ENCODE results near the gene DOK3. TPM values are rescaled to one million over a fixed set of nuclear protein-coding genes. Genes with fewer than 3 reads are reported as not detected.

DOK3 gene
- total RNA-seq, 1 donor from 2014 or later = 7.2 TPM

- DNase-seq (ENCODE audit: extremely low spot score, unreplicated experiment) = no peak
- H3K27ac Mint-ChIP-seq (ENCODE audit: unreplicated experiment) = no peak overlapping the region
- H3K9me3 Mint-ChIP-seq (ENCODE audit: unreplicated experiment) = no peaks in the 10 kb centered on the region
- H3K4me1 Mint-ChIP-seq (ENCODE audit: unreplicated experiment) = peaks cover 12% of the 10 kb centered on the region
- no peak overlapping the region for H3K4me3 Mint-ChIP-seq (ENCODE audit: unreplicated experiment)
- H3K36me3 Mint-ChIP-seq (ENCODE audit: unreplicated experiment) = peaks cover 29% of the 10 kb centered on the region
- TF ChIP-seq, protein P1, sequence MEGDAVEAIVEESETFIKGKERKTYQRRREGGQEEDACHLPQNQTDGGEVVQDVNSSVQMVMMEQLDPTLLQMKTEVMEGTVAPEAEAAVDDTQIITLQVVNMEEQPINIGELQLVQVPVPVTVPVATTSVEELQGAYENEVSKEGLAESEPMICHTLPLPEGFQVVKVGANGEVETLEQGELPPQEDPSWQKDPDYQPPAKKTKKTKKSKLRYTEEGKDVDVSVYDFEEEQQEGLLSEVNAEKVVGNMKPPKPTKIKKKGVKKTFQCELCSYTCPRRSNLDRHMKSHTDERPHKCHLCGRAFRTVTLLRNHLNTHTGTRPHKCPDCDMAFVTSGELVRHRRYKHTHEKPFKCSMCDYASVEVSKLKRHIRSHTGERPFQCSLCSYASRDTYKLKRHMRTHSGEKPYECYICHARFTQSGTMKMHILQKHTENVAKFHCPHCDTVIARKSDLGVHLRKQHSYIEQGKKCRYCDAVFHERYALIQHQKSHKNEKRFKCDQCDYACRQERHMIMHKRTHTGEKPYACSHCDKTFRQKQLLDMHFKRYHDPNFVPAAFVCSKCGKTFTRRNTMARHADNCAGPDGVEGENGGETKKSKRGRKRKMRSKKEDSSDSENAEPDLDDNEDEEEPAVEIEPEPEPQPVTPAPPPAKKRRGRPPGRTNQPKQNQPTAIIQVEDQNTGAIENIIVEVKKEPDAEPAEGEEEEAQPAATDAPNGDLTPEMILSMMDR (IDR thresholded peaks at IDR 0.05) = no peak
- no peaks in the 10 kb centered on the region for H3K27me3 Mint-ChIP-seq (ENCODE audit: unreplicated experiment)
Observed at GRCh38 chr5:177531209-177531940, 21.7 kb upstream of the DOK3 start.

- no peak for DNase-seq (ENCODE audit: extremely low spot score, unreplicated experiment)
- TF ChIP-seq, protein P1 (IDR thresholded peaks at IDR 0.05) = no peak
- no peak overlapping the region for H3K4me3 Mint-ChIP-seq (ENCODE audit: unreplicated experiment)
- H3K27me3 Mint-ChIP-seq (ENCODE audit: unreplicated experiment) = no peaks in the 10 kb centered on the region
- no peaks in the 10 kb centered on the region for H3K9me3 Mint-ChIP-seq (ENCODE audit: unreplicated experiment)
- H3K36me3 Mint-ChIP-seq (ENCODE audit: unreplicated experiment) = peaks cover 29% of the 10 kb centered on the region
- peak overlapping the region; percentile 31 for H3K27ac Mint-ChIP-seq (ENCODE audit: unreplicated experiment)
- H3K4me1 Mint-ChIP-seq (ENCODE audit: unreplicated experiment) = peaks cover 7% of the 10 kb centered on the region
Observed at GRCh38 chr5:177530638-177531037, 21.0 kb upstream of the DOK3 start.

GRCh38 chr5:177529247-177530203 is 19.9 kb upstream of the DOK3 start:
- TF ChIP-seq, protein P1 (IDR thresholded peaks at IDR 0.05) = no peak
- no peaks in the 10 kb centered on the region for H3K9me3 Mint-ChIP-seq (ENCODE audit: unreplicated experiment)
- no peaks in the 10 kb centered on the region for H3K4me1 Mint-ChIP-seq (ENCODE audit: unreplicated experiment)
- H3K4me3 Mint-ChIP-seq (ENCODE audit: unreplicated experiment) = no peak overlapping the region
- no peak overlapping the region for H3K27ac Mint-ChIP-seq (ENCODE audit: unreplicated experiment)
- H3K27me3 Mint-ChIP-seq (ENCODE audit: unreplicated experiment) = no peaks in the 10 kb centered on the region
- DNase-seq (ENCODE audit: extremely low spot score, unreplicated experiment) = no peak
- peaks cover 29% of the 10 kb centered on the region for H3K36me3 Mint-ChIP-seq (ENCODE audit: unreplicated experiment)

- TF ChIP-seq, protein P1 (IDR thresholded peaks at IDR 0.05) = no peak
- DNase-seq (ENCODE audit: extremely low spot score, unreplicated experiment) = no peak
- H3K27ac Mint-ChIP-seq (ENCODE audit: unreplicated experiment) = no peak overlapping the region
- no peak overlapping the region for H3K4me3 Mint-ChIP-seq (ENCODE audit: unreplicated experiment)
- H3K9me3 Mint-ChIP-seq (ENCODE audit: unreplicated experiment) = no peaks in the 10 kb centered on the region
- no peaks in the 10 kb centered on the region for H3K27me3 Mint-ChIP-seq (ENCODE audit: unreplicated experiment)
- H3K4me1 Mint-ChIP-seq (ENCODE audit: unreplicated experiment) = no peaks in the 10 kb centered on the region
- H3K36me3 Mint-ChIP-seq (ENCODE audit: unreplicated experiment) = peaks cover 30% of the 10 kb centered on the region
Observed at GRCh38 chr5:177528631-177529030, 19.0 kb upstream of the DOK3 start.

- Mint-ChIP-seq H3K36me3 (ENCODE audit: unreplicated experiment) (peaks cover 28% of the 10 kb centered on the region), H3K27me3 (ENCODE audit: unreplicated experiment) (no peaks in the 10 kb centered on the region), H3K4me1 (ENCODE audit: unreplicated experiment) (no peaks in the 10 kb centered on the region), H3K4me3 (ENCODE audit: unreplicated experiment) (no peak overlapping the region), H3K27ac (ENCODE audit: unreplicated experiment) (no peak overlapping the region), H3K9me3 (ENCODE audit: unreplicated experiment) (no peaks in the 10 kb centered on the region)
- TF ChIP-seq, protein P1 (IDR thresholded peaks at IDR 0.05) = no peak
- no peak for DNase-seq (ENCODE audit: extremely low spot score, unreplicated experiment)
Observed at GRCh38 chr5:177527595-177527994, 18.0 kb upstream of the DOK3 start.
